Right kidney (tissue), 9 donors: ENCODE measurements around the gene ARSB.

Experiments
- DNase-seq: peaks from one replicate; pipeline ENCODE4 v3.0.0-alpha.2; 2016
- long read RNA-seq, 8 donors: transcript quantifications; one replicate each; lab custom pipeline, GENCODE V29; 2026

Gene ARSB
- long read RNA-seq, donor 1, full-length matches to known transcripts = 6 of 6 reads
- long read RNA-seq, donor 1, partial matches to known transcripts = 0 of 6 reads
- long read RNA-seq, donor 1, other reads (novel, unspliced or antisense) = 0 of 6 reads
- long read RNA-seq, donor 2, full-length matches to known transcripts = 2 of 2 reads
- long read RNA-seq, donor 2, partial matches to known transcripts = 0 of 2 reads
- long read RNA-seq, donor 2, other reads (novel, unspliced or antisense) = 0 of 2 reads
- long read RNA-seq, donor 3, full-length matches to known transcripts = 2 of 2 reads
- long read RNA-seq, donor 3, partial matches to known transcripts = 0 of 2 reads
- long read RNA-seq, donor 3, other reads (novel, unspliced or antisense) = 0 of 2 reads
- long read RNA-seq, donor 4, full-length matches to known transcripts = 2 of 2 reads
- long read RNA-seq, donor 4, partial matches to known transcripts = 0 of 2 reads
- long read RNA-seq, donor 4, other reads (novel, unspliced or antisense) = 0 of 2 reads
- long read RNA-seq, donor 5, full-length matches to known transcripts = 4 of 4 reads
- long read RNA-seq, donor 5, partial matches to known transcripts = 0 of 4 reads
- long read RNA-seq, donor 5, other reads (novel, unspliced or antisense) = 0 of 4 reads
- long read RNA-seq, donor 6, full-length matches to known transcripts = 8 of 8 reads
- long read RNA-seq, donor 6, partial matches to known transcripts = 0 of 8 reads
- long read RNA-seq, donor 6, other reads (novel, unspliced or antisense) = 0 of 8 reads
- long read RNA-seq, donor 7, full-length matches to known transcripts = 14 of 20 reads
- long read RNA-seq, donor 7, partial matches to known transcripts = 6 of 20 reads
- long read RNA-seq, donor 7, other reads (novel, unspliced or antisense) = 0 of 20 reads
- long read RNA-seq, donor 8, full-length matches to known transcripts = 9 of 9 reads
- long read RNA-seq, donor 8, partial matches to known transcripts = 0 of 9 reads
- long read RNA-seq, donor 8, other reads (novel, unspliced or antisense) = 0 of 9 reads

GRCh38 chr5:78985116-78985724, at the start of gene ARSB:
Gene ARSB (minus strand): TSS chr5:78985310. CDS start chr5:78985248, 62 bp downstream.
- DNase-seq = no peak

GRCh38 chr5:79032782-79033181, 47.7 kb upstream of the ARSB start:
- no peak for DNase-seq

- no peak for DNase-seq
Observed at GRCh38 chr5:79032031-79032695, 47.1 kb upstream of the ARSB start.

- peak; percentile 44 for DNase-seq
Observed at GRCh38 chr5:79031485-79031867, 46.4 kb upstream of the ARSB start.

- peak; percentile 49 for DNase-seq
Observed at GRCh38 chr5:79030663-79031484, 45.8 kb upstream of the ARSB start.

- DNase-seq = peak; percentile 70
Observed at GRCh38 chr5:79025054-79025472, 40.0 kb upstream of the ARSB start.

- DNase-seq = no peak
Observed at GRCh38 chr5:79023947-79024346, 38.8 kb upstream of the ARSB start.

- DNase-seq = no peak
Observed at GRCh38 chr5:79023348-79023747, 38.2 kb upstream of the ARSB start.

GRCh38 chr5:79022771-79023170, 37.7 kb upstream of the ARSB start:
- no peak for DNase-seq

GRCh38 chr5:79021753-79022152, 36.6 kb upstream of the ARSB start:
- no peak for DNase-seq

- peak; percentile 37 for DNase-seq
Observed at GRCh38 chr5:79020861-79021561, 35.9 kb upstream of the ARSB start.

GRCh38 chr5:79014631-79015030, 29.5 kb upstream of the ARSB start:
- DNase-seq = no peak

GRCh38 chr5:79011869-79012268, 26.8 kb upstream of the ARSB start:
- no peak for DNase-seq

GRCh38 chr5:79011219-79011836, 26.2 kb upstream of the ARSB start:
- DNase-seq = no peak

GRCh38 chr5:79008362-79008761, 23.3 kb upstream of the ARSB start:
- DNase-seq = no peak

- DNase-seq = no peak
Observed at GRCh38 chr5:79007872-79008271, 22.8 kb upstream of the ARSB start.

- no peak for DNase-seq
Observed at GRCh38 chr5:79005936-79006631, 21.0 kb upstream of the ARSB start.

GRCh38 chr5:79005151-79005550, 20.0 kb upstream of the ARSB start:
- DNase-seq = no peak

- no peak for DNase-seq
Observed at GRCh38 chr5:79002374-79002773, 17.3 kb upstream of the ARSB start.
